Mesenteric fat pad (tissue), 1 donor: ENCODE results near the gene DNMT3B. TPM values are rescaled to one million over a fixed set of nuclear protein-coding genes. Genes with fewer than 3 reads are reported as not detected.
"Not testable (repeated sequence)": the region's sequence is repeated elsewhere in the genome, so short reads cannot be mapped to it uniquely, and the experiment has no call there.

ENCODE experiments used
- DNase-seq: peaks from one replicate; pipeline ENCODE4 v3.0.0-alpha.2; 2020; ENCODE audit warnings: low spot score
- total RNA-seq: library from RNA; stranded (reverse); fragmentation: NEBNext Ultra II Directional; extraction: Animal tissue kit (Norgen Biotek cat#: 25700); gene quantifications from one replicate; pipeline ENCODE4 v1.2.1, GENCODE V29; 2021
- donor health status: DM: yes; HTN: yes; CAD: no.

DNMT3B gene
- total RNA-seq, 1 donor from 2014 or later, result 0.39 TPM

- no peak for DNase-seq
Measured at GRCh38 chr20:32762754-32763201, 593 bp downstream of the DNMT3B start.

DNA sequence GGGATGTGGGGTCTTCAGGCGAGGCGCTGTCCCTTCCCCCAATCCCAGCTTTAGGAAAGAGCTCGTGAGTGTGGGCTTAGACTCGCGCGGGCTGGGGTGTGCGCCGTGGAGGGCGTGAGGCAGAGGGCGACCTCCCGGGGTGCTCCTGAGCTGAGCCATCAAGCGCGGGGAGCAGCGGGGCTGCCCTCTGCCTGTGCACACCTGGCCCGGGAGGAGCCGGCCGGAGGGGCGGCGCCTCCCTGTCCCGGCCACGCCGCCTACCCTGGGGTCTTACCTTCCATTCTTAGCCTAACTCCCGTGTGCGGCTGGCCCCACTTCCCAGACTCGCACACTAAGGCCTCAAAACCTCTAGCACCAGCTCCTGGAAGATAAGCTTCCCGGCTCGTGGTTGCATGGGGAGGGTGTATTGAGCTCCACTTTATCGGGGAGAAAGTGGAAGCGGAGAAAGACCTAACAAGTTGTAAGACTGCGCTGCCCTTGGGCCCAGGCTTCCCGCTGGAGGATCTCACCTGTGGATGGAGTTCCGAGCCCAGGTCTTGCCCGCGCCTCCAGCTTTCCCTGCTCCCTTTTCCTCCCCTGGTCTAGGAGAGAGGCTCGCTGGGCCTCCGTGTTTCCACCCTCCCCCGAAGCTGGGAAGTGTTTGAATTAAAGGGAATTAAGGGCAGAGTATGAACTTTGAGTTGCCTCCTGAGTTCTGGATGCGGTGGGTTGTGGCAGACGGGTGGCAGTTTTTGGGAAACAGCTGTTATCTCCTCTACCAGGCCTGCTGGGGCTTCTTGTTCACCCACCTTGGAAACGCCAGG lies 1.2 kb downstream of the DNMT3B start:
- DNase-seq, result no peak

- no peak for DNase-seq
Measured at GRCh38 chr20:32764005-32764960, 2.1 kb downstream of the DNMT3B start.

GRCh38 chr20:32765230-32765875 lies 3.2 kb downstream of the DNMT3B start:
- not testable (repeated sequence) for DNase-seq

- no peak for DNase-seq
Measured at GRCh38 chr20:32767418-32768198, 5.4 kb downstream of the DNMT3B start.

- no peak for DNase-seq
Measured at GRCh38 chr20:32772046-32772445, 9.9 kb downstream of the DNMT3B start.

GRCh38 chr20:32773223-32773622 lies 11.0 kb downstream of the DNMT3B start:
- DNase-seq, result no peak

- DNase-seq, result no peak
Measured at GRCh38 chr20:32773855-32774254, 11.7 kb downstream of the DNMT3B start.

DNA sequence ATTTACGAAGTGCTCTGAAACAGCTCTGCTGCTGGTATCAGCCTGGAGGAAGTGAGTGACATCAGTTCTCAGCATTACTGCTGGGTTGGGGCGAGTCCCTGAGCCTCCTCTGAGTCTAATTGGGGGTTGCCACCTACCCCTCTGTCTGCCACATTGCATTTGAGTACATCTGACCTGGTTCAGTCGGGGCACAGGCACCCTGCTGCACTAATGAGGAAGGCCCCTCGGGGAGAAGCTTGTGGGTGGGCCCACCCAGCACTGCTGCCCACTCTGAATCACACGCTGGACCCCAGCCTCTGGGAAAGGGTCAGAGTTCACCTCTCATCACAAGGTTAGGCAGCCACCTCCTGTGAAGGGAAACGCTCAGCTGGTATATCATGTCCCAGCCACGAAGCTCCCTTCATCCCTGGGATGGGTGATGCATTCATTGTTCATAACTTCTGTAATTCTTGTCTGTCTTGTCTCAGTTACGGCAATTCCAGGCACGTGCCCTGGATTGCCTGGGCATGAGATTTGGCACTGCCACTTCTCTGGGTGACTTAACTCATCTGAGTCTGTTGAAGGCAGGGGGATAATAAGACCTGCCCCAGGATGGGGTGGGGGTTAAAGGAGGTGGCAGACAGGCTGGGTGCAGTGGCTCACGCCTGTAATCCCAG lies 13.3 kb downstream of the DNMT3B start:
- DNase-seq, result no peak

DNA sequence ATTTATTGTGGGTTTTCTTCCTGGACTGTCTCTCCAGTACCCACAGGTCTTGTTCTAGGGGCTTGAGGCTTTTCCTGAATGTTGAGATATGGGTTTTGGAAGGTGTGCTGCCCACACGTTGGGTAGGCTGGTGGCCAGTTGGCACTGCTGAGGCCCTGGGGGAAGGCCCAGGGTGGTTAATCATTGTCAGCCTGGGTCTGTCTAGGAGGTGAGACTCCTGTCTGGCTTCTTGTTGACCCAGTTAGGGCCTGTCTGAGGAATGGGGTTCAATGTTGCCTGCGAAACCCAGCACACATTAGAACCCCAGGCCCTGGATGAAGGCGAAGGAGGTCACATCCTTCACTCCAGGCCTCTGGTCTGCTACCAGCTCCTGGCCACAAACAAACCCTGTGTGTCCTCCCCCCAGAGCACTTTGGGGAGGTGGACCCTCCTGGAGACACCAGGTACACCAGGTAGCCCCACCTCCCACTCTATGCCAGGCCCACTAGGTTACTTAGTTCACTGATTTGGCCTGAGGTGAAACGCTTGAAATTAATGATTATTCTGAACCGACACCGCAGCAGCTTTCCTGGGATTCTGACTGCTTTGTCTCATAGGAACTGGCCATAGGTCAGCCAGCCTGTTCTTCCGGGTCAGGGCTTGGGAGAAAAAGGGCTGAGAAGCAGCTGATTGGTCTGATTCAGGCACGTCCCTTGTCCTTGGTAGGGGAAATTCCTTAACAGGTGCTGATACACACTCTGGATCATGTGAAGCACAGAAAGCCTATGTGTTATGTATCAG lies 15.2 kb downstream of the DNMT3B start:
- DNase-seq, result no peak

GRCh38 chr20:32779500-32780211 lies 17.5 kb downstream of the DNMT3B start:
- no peak for DNase-seq

GRCh38 chr20:32780278-32780677 lies 18.1 kb downstream of the DNMT3B start:
- DNase-seq, result no peak

GRCh38 chr20:32780749-32781655 lies 18.8 kb downstream of the DNMT3B start:
- no peak for DNase-seq

- no peak for DNase-seq
Measured at GRCh38 chr20:32784369-32785080, 22.3 kb downstream of the DNMT3B start.

DNA sequence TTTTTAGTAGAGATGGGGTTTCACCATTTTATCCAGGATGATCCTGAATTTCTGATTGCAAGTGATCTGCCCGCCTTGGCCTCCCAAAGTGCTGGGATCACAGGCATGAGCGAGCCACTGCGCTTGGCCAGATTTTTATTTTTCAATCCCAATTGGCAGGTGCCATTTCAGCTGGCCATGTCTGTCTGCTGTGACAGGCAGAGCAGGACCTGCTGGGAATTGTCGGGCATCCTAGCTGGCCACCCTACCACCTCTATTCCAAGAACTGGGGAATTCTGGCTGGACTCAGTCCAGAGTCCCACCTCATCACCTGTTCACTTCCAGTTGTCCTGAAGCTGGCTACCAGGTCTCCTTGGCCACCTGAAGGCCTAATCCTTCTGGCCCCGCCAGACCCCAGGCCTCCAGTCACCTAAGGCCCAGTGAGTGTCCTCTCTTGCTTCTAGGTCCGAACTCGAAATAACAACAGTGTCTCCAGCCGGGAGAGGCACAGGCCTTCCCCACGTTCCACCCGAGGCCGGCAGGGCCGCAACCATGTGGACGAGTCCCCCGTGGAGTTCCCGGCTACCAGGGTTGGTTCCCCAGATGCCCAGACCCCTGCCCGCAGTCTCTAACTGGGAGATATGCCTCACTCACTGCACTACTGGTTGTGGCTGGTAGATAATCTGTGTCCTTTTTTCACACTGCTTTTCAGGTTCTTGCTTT lies 24.0 kb downstream of the DNMT3B start:
- no peak for DNase-seq

DNA sequence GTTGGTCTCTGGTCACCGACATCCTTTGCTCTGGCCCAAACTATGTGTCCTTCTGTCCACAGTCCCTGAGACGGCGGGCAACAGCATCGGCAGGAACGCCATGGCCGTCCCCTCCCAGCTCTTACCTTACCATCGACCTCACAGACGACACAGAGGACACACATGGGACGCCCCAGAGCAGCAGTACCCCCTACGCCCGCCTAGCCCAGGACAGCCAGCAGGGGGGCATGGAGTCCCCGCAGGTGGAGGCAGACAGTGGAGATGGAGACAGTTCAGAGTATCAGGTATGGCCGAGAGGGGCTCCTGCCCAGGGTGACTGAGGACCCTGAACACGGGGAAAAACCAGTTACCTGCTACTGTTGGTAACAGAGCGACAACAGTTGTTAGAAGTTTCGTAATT lies 25.0 kb downstream of the DNMT3B start:
- no peak for DNase-seq
